ENCODE data around the gene ZC3HAV1. TPM values are rescaled to one million over a fixed set of nuclear protein-coding genes. Genes with fewer than 3 reads are reported as not detected.

ZC3HAV1 gene
- polyA plus RNA-seq, 1 donor (not counting 4 experiments of a cell fraction or from before 2014, with no cell fraction given) = 31.7 TPM

GRCh38 chr7:139047970-139048369, 61.5 kb downstream of the ZC3HAV1 start:
- Histone ChIP-seq H4K20me1 (ENCODE audit: control insufficient read depth, extremely low read depth, insufficient read depth, low read length) (no peaks in the 10 kb centered on the region), H3K4me1 (ENCODE audit: control insufficient read depth, extremely low read depth, insufficient read depth, low read length) (no peaks in the 10 kb centered on the region), H3K79me2 (ENCODE audit: control insufficient read depth, insufficient read depth, low read length) (no peaks in the 10 kb centered on the region), H3K27ac (ENCODE audit: control insufficient read depth, insufficient read depth, low read length) (no peak overlapping the region), H3K4me2 (ENCODE audit: control insufficient read depth, extremely low read depth, insufficient read depth, low read depth, low read length) (no peak overlapping the region), H3K36me3 (ENCODE audit: control insufficient read depth in 2 of 2, extremely low read depth in 1 of 2, insufficient read depth in 2 of 2, low read length in 2 of 2) (peaks cover 15 to 16% of the 10 kb centered on the region in 2 experiments), H3K9ac (ENCODE audit: control insufficient read depth, extremely low read depth, insufficient read depth, low read length) (no peak overlapping the region), H3K9me3 (ENCODE audit: control insufficient read depth, low read depth, low read length) (no peaks in the 10 kb centered on the region), H2AFZ (ENCODE audit: control insufficient read depth, low read length) (no peak overlapping the region), H3K4me3 (ENCODE audit: control insufficient read depth in 2 of 3, extremely low read depth in 1 of 3, insufficient read depth in 2 of 3, low read depth in 1 of 3, low read length in 3 of 3) (no peak overlapping the region), H3K27me3 (ENCODE audit: control insufficient read depth, extremely low read depth, insufficient read depth, low read length) (no peaks in the 10 kb centered on the region), H3K9me1 (ENCODE audit: control insufficient read depth, extremely low read depth, insufficient read depth, low read length) (no peaks in the 10 kb centered on the region)
- TF ChIP-seq EZH2 (IDR thresholded peaks at IDR 0.05; ENCODE audit: low read length) (no peak), CTCF (optimal IDR thresholded peaks at IDR 0.05 in 1 of 3, IDR thresholded peaks at IDR 0.05 in 1 of 3, conservative IDR thresholded peaks at IDR 0.05 in 1 of 3; ENCODE audit: extremely low read depth in 1 of 3, insufficient read depth in 2 of 3, low read length in 3 of 3) (no peak)
- DNase-seq (ENCODE audit: low read depth, low spot score) (no peak), FAIRE-seq (no peak)
- dilution Hi-C loops (cut with MboI; ENCODE audit: extremely low pct_ligation_motif_present, low sequenced_read_pairs) = no loop called here

- no peaks in the 10 kb centered on the region for H3K27me3 ChIP-seq (ENCODE audit: control insufficient read depth, extremely low read depth, insufficient read depth, low read length)
- no peaks in the 10 kb centered on the region for H3K9me1 ChIP-seq (ENCODE audit: control insufficient read depth, extremely low read depth, insufficient read depth, low read length)
- no peak overlapping the region for H2AFZ ChIP-seq (ENCODE audit: control insufficient read depth, low read length)
- dilution Hi-C loops (cut with MboI; ENCODE audit: extremely low pct_ligation_motif_present, low sequenced_read_pairs) = no loop called here
- FAIRE-seq = no peak
- H3K36me3 ChIP-seq (ENCODE audit: control insufficient read depth in 2 of 2, extremely low read depth in 1 of 2, insufficient read depth in 2 of 2, low read length in 2 of 2) = peaks cover 13 to 15% of the 10 kb centered on the region in 2 experiments
- H3K79me2 ChIP-seq (ENCODE audit: control insufficient read depth, insufficient read depth, low read length) = no peaks in the 10 kb centered on the region
- DNase-seq (ENCODE audit: low read depth, low spot score) = no peak
- H3K4me3 ChIP-seq (ENCODE audit: control insufficient read depth in 2 of 3, extremely low read depth in 1 of 3, insufficient read depth in 2 of 3, low read depth in 1 of 3, low read length in 3 of 3) = no peak overlapping the region
- no peaks in the 10 kb centered on the region for H3K9me3 ChIP-seq (ENCODE audit: control insufficient read depth, low read depth, low read length)
- no peak overlapping the region for H3K9ac ChIP-seq (ENCODE audit: control insufficient read depth, extremely low read depth, insufficient read depth, low read length)
- H3K4me2 ChIP-seq (ENCODE audit: control insufficient read depth, extremely low read depth, insufficient read depth, low read depth, low read length) = no peak overlapping the region
- TF ChIP-seq EZH2 (IDR thresholded peaks at IDR 0.05; ENCODE audit: low read length) (no peak), CTCF (optimal IDR thresholded peaks at IDR 0.05 in 1 of 3, IDR thresholded peaks at IDR 0.05 in 1 of 3, conservative IDR thresholded peaks at IDR 0.05 in 1 of 3; ENCODE audit: extremely low read depth in 1 of 3, insufficient read depth in 2 of 3, low read length in 3 of 3) (no peak)
- H3K4me1 ChIP-seq (ENCODE audit: control insufficient read depth, extremely low read depth, insufficient read depth, low read length) = no peaks in the 10 kb centered on the region
- no peaks in the 10 kb centered on the region for H4K20me1 ChIP-seq (ENCODE audit: control insufficient read depth, extremely low read depth, insufficient read depth, low read length)
- H3K27ac ChIP-seq (ENCODE audit: control insufficient read depth, insufficient read depth, low read length) = no peak overlapping the region
Measured at GRCh38 chr7:139046143-139046542, 63.4 kb downstream of the ZC3HAV1 start.
